ENCODE results near the gene CDH4.

Gene CDH4

DNA sequence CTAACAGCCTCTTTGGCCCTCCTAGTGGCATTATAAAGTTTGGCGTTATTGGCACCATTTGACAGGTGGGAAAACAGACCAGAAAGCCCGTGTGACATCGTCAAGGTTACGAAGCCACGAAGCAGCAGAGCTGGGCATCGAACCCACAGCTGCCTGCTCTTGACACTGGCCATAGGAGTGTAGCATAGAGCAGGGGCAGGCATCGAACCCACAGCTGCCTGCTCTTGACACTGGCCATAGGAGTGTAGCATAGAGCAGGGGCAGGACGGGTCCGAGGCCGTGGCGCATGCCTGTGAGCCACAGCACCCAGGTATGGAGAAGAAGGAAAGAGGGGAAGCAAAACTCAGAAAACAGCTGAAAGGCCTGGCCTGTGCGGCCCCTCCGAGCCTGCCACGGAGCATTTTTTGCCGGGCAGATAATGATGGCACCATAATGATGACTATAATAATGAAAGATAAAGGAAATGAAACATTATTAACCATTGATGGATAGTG is 33.1 kb downstream of the CDH4 start:
- no peak overlapping the region for H3K4me3 ChIP-seq (ENCODE audit: low read depth, low read length)
- DNase-seq (ENCODE audit: low read depth, low spot score): no peak
- in situ Hi-C loops (cut with HindIII; ENCODE audit: low sequenced_read_pairs): no loop called here
- no peak for TF ChIP-seq CTCF (IDR thresholded peaks at IDR 0.05; ENCODE audit: low read depth, low read length)

DNA sequence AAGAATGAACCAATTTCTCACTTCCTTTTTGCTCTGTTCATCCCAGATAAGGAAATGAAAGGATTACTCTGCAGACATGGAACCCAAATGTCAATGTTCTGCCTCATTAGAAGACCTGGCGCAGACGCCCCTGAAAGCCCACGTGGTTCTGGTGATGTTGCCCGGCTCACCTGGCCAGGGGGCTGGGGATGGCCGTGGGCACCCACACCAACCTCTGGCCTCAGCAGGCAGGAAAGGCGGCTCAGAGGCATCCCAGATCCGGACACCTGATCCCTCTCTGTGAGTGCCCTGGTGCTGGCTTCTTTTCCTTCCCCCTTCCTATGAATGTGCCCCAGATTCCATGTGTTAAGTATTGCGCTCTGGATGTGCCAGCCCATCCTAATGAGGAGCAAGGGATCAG is 33.6 kb downstream of the CDH4 start:
- in situ Hi-C loops (cut with HindIII; ENCODE audit: low sequenced_read_pairs): no loop called here
- TF ChIP-seq CTCF (IDR thresholded peaks at IDR 0.05; ENCODE audit: low read depth, low read length): no peak
- DNase-seq (ENCODE audit: low read depth, low spot score): no peak
- no peak overlapping the region for H3K4me3 ChIP-seq (ENCODE audit: low read depth, low read length)

DNA sequence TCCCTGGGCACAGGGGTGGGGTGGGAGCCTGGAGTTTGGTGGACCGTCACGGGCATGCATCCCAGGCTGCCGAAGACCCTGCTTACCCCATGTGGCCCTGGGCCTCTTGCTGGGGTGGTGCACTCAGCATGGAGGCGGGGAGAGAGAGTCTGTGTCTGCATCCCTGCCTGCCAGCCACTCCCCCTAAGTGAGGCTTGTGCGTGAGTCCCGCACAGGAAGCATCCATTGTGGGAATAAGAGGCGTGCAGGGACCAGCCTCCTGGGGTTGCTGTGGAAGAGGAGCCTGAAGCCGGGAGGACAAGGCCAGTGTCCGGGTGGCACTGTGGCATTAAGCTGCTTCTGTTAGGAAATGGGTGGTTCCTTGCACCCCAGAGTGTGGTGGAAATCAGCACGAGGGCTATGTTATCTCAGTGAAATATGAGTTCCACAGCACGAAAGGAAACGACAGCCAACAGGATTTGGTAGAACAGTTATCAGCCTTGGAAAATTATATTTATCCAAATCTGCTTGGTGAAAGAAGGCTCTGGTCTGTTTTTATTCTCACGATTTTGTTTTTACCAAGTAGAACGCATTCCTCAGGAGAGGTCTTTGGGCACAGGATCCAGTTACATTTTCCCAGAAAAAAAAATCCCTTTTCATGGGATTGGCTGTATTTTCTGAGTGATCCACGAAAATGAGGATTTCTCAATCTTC is 35.7 kb downstream of the CDH4 start:
- DNase-seq (ENCODE audit: low read depth, low spot score): no peak
- H3K4me3 ChIP-seq (ENCODE audit: low read depth, low read length): no peak overlapping the region
- in situ Hi-C loops (cut with HindIII; ENCODE audit: low sequenced_read_pairs): no loop called here
- no peak for TF ChIP-seq CTCF (IDR thresholded peaks at IDR 0.05; ENCODE audit: low read depth, low read length)

DNA sequence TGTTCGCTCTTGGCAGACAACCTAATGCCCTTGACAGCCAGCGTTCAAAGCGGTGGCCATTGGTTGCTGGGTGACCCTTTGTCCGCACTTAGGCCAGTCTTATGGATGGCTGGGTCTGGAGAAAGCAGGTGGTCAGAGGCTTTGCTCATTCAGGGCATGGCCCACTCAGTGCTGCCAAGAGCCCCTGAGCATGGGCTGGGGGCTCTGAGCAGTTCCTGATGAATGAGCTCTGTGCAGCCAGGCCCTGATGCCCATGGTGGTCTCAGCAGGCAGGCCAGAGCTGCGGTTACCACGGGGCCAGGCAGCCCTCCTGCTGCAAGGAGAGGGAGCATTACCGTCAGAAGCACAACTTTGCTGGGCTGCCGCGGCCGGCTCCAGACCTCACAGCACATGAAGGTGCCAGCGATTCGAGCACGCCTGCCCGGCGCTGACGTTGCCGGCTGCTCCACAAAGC is 36.3 kb downstream of the CDH4 start:
- no peak for TF ChIP-seq CTCF (IDR thresholded peaks at IDR 0.05; ENCODE audit: low read depth, low read length)
- DNase-seq (ENCODE audit: low read depth, low spot score): peak; percentile 27
- no peak overlapping the region for H3K4me3 ChIP-seq (ENCODE audit: low read depth, low read length)
- in situ Hi-C loops (cut with HindIII; ENCODE audit: low sequenced_read_pairs): no loop called here

- in situ Hi-C loops (cut with HindIII; ENCODE audit: low sequenced_read_pairs): no loop called here
- DNase-seq (ENCODE audit: low read depth, low spot score): no peak
- no peak for TF ChIP-seq CTCF (IDR thresholded peaks at IDR 0.05; ENCODE audit: low read depth, low read length)
- no peak overlapping the region for H3K4me3 ChIP-seq (ENCODE audit: low read depth, low read length)
Observed at GRCh38 chr20:61289166-61289565, 37.1 kb downstream of the CDH4 start.

DNA sequence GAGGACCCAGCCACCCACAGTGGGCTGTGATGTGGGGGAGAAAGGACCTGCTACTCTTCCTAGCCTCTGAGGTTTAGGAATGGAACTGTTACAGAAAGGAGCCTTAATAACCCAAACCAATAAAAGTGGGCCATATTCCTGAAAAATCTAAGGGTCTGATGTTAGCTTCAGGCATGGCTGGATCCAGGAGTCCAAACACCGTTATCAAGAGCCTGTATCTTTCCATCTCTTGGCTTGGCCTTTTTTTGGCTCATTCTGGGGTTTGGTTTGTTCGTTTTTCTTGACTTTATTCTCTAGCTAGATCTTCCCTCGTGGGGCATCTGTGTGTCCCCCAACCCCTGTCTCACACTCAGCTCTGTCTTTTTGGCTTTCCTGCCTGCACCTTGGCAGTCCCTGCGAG is 38.7 kb downstream of the CDH4 start:
- TF ChIP-seq CTCF (IDR thresholded peaks at IDR 0.05; ENCODE audit: low read depth, low read length): no peak
- in situ Hi-C loops (cut with HindIII; ENCODE audit: low sequenced_read_pairs): no loop called here
- no peak overlapping the region for H3K4me3 ChIP-seq (ENCODE audit: low read depth, low read length)
- DNase-seq (ENCODE audit: low read depth, low spot score): no peak

Measured in astrocyte of the spinal cord (primary cell).